WTC11 (cell line): ENCODE results near the gene GEMIN7. TPM values are rescaled to one million over a fixed set of nuclear protein-coding genes. Genes with fewer than 3 reads are reported as not detected.

ENCODE experiments used
- ATAC-seq: fragments of 200-7000 bp; cut with Tn5 transposase; 2 replicates; pipeline ENCODE4 v1.10.0; 2021; ENCODE audit warnings: mild to moderate bottlenecking, moderate library complexity
- CTCF ChIA-PET: fragments of 300-600 bp; sonication (Branson Sonifier 250); formaldehyde crosslinking; loops from one replicate; lab custom pipeline; 2021; ENCODE audit warnings: antibody characterized with exemption; lab: Charles Lee
- POLR2A ChIA-PET: fragments of 350-600 bp; sonication (Branson Sonifier 250); formaldehyde crosslinking; loops from one replicate; lab custom pipeline; 2021; ENCODE audit warnings: antibody characterized with exemption; lab: Charles Lee
- DNase-seq: peaks from one replicate; pipeline ENCODE4 v3.0.0; 2021; ENCODE audit warnings: low spot score
- H3K27ac Mint-ChIP-seq: 2 replicates; pipeline ENCODE4 v1.8.0; 2021; ENCODE audit warnings: mixed read lengths
- H3K27me3 Mint-ChIP-seq: 2 replicates; pipeline ENCODE4 v1.8.0; 2021; ENCODE audit warnings: low read depth, mild to moderate bottlenecking, moderate library complexity, mixed read lengths
- H3K36me3 Mint-ChIP-seq: 2 replicates; pipeline ENCODE4 v1.8.0; 2021; ENCODE audit warnings: mixed read lengths
- H3K4me1 Mint-ChIP-seq: 2 replicates; pipeline ENCODE4 v1.8.0; 2022; ENCODE audit warnings: mixed read lengths
- H3K4me3 Mint-ChIP-seq: 2 replicates; pipeline ENCODE4 v1.8.0; 2021; ENCODE audit warnings: mild to moderate bottlenecking, moderate library complexity, mixed read lengths
- H3K9me3 Mint-ChIP-seq: 2 replicates; pipeline ENCODE4 v1.8.0; 2021; ENCODE audit warnings: mixed read lengths
- CREM ChIP-seq: sonication (generic); formaldehyde crosslinking; IDR thresholded peaks from 2 replicates; pipeline ENCODE4 v1.8.1; 2022; ENCODE audit warnings: mild to moderate bottlenecking, missing genetic modification reagents, moderate library complexity
- ELF4 ChIP-seq: sonication (generic); formaldehyde crosslinking; IDR thresholded peaks from 2 replicates; pipeline ENCODE4 v1.8.1; 2022; ENCODE audit warnings: low read depth, mild to moderate bottlenecking, moderate library complexity, missing genetic modification reagents
- ESRRA ChIP-seq: sonication (generic); formaldehyde crosslinking; IDR thresholded peaks from 2 replicates; pipeline ENCODE4 v1.8.1; 2022; ENCODE audit warnings: mild to moderate bottlenecking, missing genetic modification reagents, borderline replicate concordance
- FOXJ3 ChIP-seq: sonication (generic); formaldehyde crosslinking; IDR thresholded peaks from 2 replicates; pipeline ENCODE4 v1.9.0; 2021; ENCODE audit warnings: missing genetic modification reagents, mild to moderate bottlenecking, borderline replicate concordance
- IRF2 ChIP-seq: sonication (generic); formaldehyde crosslinking; IDR thresholded peaks from 2 replicates; pipeline ENCODE4 v1.8.0; 2022; ENCODE audit warnings: low read depth, missing genetic modification reagents, borderline replicate concordance
- JAZF1 ChIP-seq: fragments of 250-450 bp; sonication (Bioruptor Pico); IDR thresholded peaks from 2 replicates; pipeline ENCODE4 v1.9.0; 2021; ENCODE audit warnings: moderate library complexity, mild to moderate bottlenecking, inconsistent platforms
- MYBL2 ChIP-seq: sonication (generic); formaldehyde crosslinking; IDR thresholded peaks from 2 replicates; pipeline ENCODE4 v1.8.1; 2023; ENCODE audit warnings: mild to moderate bottlenecking, moderate library complexity, missing genetic modification reagents
- NFE2L1 ChIP-seq: sonication (generic); formaldehyde crosslinking; IDR thresholded peaks from 2 replicates; pipeline ENCODE4 v1.8.1; 2023; ENCODE audit warnings: missing genetic modification reagents
- NR3C1 ChIP-seq: sonication (generic); formaldehyde crosslinking; conservative IDR thresholded peaks from 2 replicates; pipeline ENCODE4 v1.8.1; 2023; ENCODE audit warnings: low read depth, mild to moderate bottlenecking, missing genetic modification reagents
- SMAD4 ChIP-seq: sonication (generic); formaldehyde crosslinking; IDR thresholded peaks from 2 replicates; pipeline ENCODE4 v1.8.0; 2022; ENCODE audit warnings: mild to moderate bottlenecking, missing genetic modification reagents
- SOX15 ChIP-seq: fragments of 250-450 bp; sonication (Bioruptor Pico); IDR thresholded peaks from 2 replicates; pipeline ENCODE4 v1.9.0; 2021; ENCODE audit warnings: mild to moderate bottlenecking
- ZBTB21 ChIP-seq: sonication (generic); formaldehyde crosslinking; IDR thresholded peaks from 2 replicates; pipeline ENCODE4 v1.8.1; 2023; ENCODE audit warnings: mild to moderate bottlenecking, missing genetic modification reagents, borderline replicate concordance
- ZNF232 ChIP-seq: sonication (generic); formaldehyde crosslinking; IDR thresholded peaks from 2 replicates; pipeline ENCODE4 v1.8.0; 2022; ENCODE audit warnings: mild to moderate bottlenecking, missing genetic modification reagents
- ZNF317 ChIP-seq: sonication (generic); formaldehyde crosslinking; IDR thresholded peaks from 2 replicates; pipeline ENCODE4 v1.8.1; 2023; ENCODE audit warnings: low read depth, mild to moderate bottlenecking, moderate library complexity, missing genetic modification reagents, borderline replicate concordance
- ZNF416 ChIP-seq: fragments of 250-450 bp; sonication (Bioruptor Pico); IDR thresholded peaks from 2 replicates; pipeline ENCODE4 v1.9.0; 2021; ENCODE audit warnings: mild to moderate bottlenecking, inconsistent platforms
- total RNA-seq: library from RNA; stranded (reverse); gene quantifications from 3 replicates; pipeline ENCODE4 v1.2.3, GENCODE V29; 2021
- TF ChIP-seq, protein P1 (sequence below): sonication (generic); formaldehyde crosslinking; IDR thresholded peaks from 2 replicates; pipeline ENCODE4 v1.8.0; 2022; ENCODE audit warnings: mild to moderate bottlenecking, missing genetic modification reagents
- TF ChIP-seq, protein P2 (sequence below): sonication (generic); formaldehyde crosslinking; IDR thresholded peaks from 2 replicates; pipeline ENCODE4 v1.8.1; 2023; ENCODE audit warnings: mild to moderate bottlenecking, moderate library complexity, missing genetic modification reagents
- TF ChIP-seq, protein P3 (sequence below): fragments of 250-450 bp; sonication (Bioruptor Pico); IDR thresholded peaks from 2 replicates; pipeline ENCODE4 v1.8.0; 2021; ENCODE audit warnings: mild to moderate bottlenecking
- TF ChIP-seq, protein P4 (sequence below): fragments of 250-450 bp; sonication (Bioruptor Pico); IDR thresholded peaks from 2 replicates; pipeline ENCODE4 v2.1.2; 2022; ENCODE audit warnings: mild to moderate bottlenecking, moderate library complexity
- TF ChIP-seq, protein P5 (sequence below): sonication (generic); formaldehyde crosslinking; IDR thresholded peaks from 2 replicates; pipeline ENCODE4 v1.8.1; 2023; ENCODE audit warnings: mild to moderate bottlenecking, missing genetic modification reagents
- TF ChIP-seq, protein P6 (sequence below): sonication (generic); formaldehyde crosslinking; IDR thresholded peaks from 2 replicates; pipeline ENCODE4 v1.8.1; 2023; ENCODE audit warnings: mild to moderate bottlenecking, missing genetic modification reagents
- TF ChIP-seq, protein P7 (sequence below): sonication (generic); formaldehyde crosslinking; IDR thresholded peaks from 2 replicates; pipeline ENCODE4 v1.8.1; 2022; ENCODE audit warnings: low read depth, mild to moderate bottlenecking, moderate library complexity, missing genetic modification reagents, borderline replicate concordance

The GEMIN7 gene
- total RNA-seq, 1 experiment from 2014 or later: 55.0 TPM

DNA sequence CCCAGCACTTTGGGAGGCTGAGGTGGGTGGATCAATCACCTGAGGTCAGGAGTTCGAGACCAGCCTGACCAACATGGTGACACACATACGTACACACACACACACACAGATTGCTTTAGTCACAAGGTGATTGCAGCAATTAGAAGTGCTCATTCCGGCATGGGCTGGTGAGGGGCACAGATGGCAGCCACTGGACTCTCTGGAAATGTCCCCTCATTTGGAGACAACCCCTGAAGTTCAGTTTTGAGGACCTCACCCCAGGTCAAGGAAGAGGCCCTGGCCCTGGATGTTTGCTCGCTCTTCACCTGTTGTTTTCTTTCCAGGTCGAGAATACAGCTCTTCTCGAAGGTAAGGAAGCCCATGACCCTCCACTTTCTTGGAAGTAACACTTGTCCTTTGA is 8.8 kb upstream of the GEMIN7 start:
- H3K4me1 Mint-ChIP-seq: peaks cover 9% of the 10 kb centered on the region
- no peaks in the 10 kb centered on the region for H3K9me3 Mint-ChIP-seq
- peaks cover 21% of the 10 kb centered on the region; the same call in 1 of the 2 replicates for H3K36me3 Mint-ChIP-seq
- ChIA-PET POLR2A (no interaction called here), CTCF (no interaction called here)
- DNase-seq (no peak), ATAC-seq (no peak)
- H3K27ac Mint-ChIP-seq: peak overlapping the region; percentile 45; the same call in 1 of the 2 replicates
- no peaks in the 10 kb centered on the region for H3K27me3 Mint-ChIP-seq
- no peak for TF ChIP-seq JAZF1 (CRISPR knock-in tag)
- TF ChIP-seq CREM (CRISPR knock-in tag): no peak
- TF ChIP-seq ZNF232 (CRISPR knock-in tag): no peak
- TF ChIP-seq, protein P1, sequence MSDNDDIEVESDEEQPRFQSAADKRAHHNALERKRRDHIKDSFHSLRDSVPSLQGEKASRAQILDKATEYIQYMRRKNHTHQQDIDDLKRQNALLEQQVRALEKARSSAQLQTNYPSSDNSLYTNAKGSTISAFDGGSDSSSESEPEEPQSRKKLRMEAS (CRISPR knock-in tag): no peak
- TF ChIP-seq ZNF416 (CRISPR knock-in tag): no peak
- no peak for TF ChIP-seq SMAD4 (CRISPR knock-in tag)
- TF ChIP-seq, protein P2, sequence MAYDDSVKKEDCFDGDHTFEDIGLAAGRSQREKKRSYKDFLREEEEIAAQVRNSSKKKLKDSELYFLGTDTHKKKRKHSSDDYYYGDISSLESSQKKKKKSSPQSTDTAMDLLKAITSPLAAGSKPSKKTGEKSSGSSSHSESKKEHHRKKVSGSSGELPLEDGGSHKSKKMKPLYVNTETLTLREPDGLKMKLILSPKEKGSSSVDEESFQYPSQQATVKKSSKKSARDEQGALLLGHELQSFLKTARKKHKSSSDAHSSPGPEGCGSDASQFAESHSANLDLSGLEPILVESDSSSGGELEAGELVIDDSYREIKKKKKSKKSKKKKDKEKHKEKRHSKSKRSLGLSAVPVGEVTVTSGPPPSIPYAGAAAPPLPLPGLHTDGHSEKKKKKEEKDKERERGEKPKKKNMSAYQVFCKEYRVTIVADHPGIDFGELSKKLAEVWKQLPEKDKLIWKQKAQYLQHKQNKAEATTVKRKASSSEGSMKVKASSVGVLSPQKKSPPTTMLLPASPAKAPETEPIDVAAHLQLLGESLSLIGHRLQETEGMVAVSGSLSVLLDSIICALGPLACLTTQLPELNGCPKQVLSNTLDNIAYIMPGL: no peak
- TF ChIP-seq, protein P3, sequence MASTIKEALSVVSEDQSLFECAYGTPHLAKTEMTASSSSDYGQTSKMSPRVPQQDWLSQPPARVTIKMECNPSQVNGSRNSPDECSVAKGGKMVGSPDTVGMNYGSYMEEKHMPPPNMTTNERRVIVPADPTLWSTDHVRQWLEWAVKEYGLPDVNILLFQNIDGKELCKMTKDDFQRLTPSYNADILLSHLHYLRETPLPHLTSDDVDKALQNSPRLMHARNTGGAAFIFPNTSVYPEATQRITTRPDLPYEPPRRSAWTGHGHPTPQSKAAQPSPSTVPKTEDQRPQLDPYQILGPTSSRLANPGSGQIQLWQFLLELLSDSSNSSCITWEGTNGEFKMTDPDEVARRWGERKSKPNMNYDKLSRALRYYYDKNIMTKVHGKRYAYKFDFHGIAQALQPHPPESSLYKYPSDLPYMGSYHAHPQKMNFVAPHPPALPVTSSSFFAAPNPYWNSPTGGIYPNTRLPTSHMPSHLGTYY (CRISPR knock-in tag): no peak
- TF ChIP-seq ZBTB21 (CRISPR knock-in tag): no peak
- no peak for TF ChIP-seq ELF4
- TF ChIP-seq, protein P4, sequence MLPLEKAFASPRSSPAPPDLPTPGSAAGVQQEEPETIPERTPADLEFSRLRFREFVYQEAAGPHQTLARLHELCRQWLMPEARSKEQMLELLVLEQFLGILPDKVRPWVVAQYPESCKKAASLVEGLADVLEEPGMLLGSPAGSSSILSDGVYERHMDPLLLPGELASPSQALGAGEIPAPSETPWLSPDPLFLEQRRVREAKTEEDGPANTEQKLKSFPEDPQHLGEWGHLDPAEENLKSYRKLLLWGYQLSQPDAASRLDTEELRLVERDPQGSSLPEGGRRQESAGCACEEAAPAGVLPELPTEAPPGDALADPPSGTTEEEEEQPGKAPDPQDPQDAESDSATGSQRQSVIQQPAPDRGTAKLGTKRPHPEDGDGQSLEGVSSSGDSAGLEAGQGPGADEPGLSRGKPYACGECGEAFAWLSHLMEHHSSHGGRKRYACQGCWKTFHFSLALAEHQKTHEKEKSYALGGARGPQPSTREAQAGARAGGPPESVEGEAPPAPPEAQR (CRISPR knock-in tag): no peak
- TF ChIP-seq, protein P5, sequence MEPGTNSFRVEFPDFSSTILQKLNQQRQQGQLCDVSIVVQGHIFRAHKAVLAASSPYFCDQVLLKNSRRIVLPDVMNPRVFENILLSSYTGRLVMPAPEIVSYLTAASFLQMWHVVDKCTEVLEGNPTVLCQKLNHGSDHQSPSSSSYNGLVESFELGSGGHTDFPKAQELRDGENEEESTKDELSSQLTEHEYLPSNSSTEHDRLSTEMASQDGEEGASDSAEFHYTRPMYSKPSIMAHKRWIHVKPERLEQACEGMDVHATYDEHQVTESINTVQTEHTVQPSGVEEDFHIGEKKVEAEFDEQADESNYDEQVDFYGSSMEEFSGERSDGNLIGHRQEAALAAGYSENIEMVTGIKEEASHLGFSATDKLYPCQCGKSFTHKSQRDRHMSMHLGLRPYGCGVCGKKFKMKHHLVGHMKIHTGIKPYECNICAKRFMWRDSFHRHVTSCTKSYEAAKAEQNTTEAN (CRISPR knock-in tag): no peak
- no peak overlapping the region for H3K4me3 Mint-ChIP-seq

DNA sequence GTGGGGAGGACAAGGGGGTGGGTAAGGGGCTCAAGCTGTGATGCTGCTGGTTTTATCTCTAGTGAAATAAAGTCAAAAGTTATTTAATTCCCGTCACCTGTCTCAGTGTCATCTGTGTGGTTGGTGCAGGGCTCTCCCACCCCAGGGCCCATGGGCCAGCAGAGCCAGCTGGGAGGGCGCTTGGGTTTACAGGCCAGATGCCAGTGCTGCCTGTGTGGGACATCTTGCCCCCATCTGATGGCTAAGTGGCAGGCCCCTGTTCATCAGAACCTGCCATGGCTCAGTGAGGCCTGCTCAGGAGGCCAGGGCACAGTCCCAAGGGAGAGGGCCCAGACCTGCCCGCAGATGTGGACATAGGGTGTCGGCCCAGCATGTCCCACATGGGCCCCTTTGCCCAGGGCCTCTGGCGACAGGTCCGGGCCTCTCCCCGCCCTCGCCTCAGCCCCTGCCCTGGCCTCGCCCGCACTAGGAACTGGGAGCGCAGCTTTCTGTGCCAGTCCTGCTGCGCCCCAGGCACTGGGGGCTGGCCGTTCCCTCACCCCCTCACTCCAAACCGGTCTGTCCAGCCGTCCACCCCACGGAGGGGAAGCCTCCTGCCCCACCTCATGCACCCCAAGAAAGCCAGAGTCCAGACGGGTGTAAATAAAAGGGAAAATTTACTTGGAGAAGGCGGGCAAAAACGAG is 8.1 kb upstream of the GEMIN7 start:
- ATAC-seq: no peak
- POLR2A ChIA-PET: no interaction called here
- no peaks in the 10 kb centered on the region for H3K9me3 Mint-ChIP-seq
- peaks cover 18% of the 10 kb centered on the region; the same call in 1 of the 2 replicates for H3K36me3 Mint-ChIP-seq
- no peak for TF ChIP-seq NFE2L1 (CRISPR knock-in tag)
- no peak for TF ChIP-seq NR3C1 (CRISPR knock-in tag)
- no peak for TF ChIP-seq ESRRA (CRISPR knock-in tag)
- TF ChIP-seq SOX15 (CRISPR knock-in tag): no peak
- TF ChIP-seq IRF2 (CRISPR knock-in tag): no peak
- TF ChIP-seq, protein P6, sequence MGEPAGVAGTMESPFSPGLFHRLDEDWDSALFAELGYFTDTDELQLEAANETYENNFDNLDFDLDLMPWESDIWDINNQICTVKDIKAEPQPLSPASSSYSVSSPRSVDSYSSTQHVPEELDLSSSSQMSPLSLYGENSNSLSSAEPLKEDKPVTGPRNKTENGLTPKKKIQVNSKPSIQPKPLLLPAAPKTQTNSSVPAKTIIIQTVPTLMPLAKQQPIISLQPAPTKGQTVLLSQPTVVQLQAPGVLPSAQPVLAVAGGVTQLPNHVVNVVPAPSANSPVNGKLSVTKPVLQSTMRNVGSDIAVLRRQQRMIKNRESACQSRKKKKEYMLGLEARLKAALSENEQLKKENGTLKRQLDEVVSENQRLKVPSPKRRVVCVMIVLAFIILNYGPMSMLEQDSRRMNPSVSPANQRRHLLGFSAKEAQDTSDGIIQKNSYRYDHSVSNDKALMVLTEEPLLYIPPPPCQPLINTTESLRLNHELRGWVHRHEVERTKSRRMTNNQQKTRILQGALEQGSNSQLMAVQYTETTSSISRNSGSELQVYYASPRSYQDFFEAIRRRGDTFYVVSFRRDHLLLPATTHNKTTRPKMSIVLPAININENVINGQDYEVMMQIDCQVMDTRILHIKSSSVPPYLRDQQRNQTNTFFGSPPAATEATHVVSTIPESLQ (CRISPR knock-in tag): no peak
- TF ChIP-seq MYBL2 (CRISPR knock-in tag): no peak
- no peak for TF ChIP-seq ZNF317 (CRISPR knock-in tag)
- TF ChIP-seq, protein P7, sequence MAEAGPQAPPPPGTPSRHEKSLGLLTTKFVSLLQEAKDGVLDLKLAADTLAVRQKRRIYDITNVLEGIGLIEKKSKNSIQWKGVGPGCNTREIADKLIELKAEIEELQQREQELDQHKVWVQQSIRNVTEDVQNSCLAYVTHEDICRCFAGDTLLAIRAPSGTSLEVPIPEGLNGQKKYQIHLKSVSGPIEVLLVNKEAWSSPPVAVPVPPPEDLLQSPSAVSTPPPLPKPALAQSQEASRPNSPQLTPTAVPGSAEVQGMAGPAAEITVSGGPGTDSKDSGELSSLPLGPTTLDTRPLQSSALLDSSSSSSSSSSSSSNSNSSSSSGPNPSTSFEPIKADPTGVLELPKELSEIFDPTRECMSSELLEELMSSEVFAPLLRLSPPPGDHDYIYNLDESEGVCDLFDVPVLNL: no peak
- TF ChIP-seq FOXJ3 (CRISPR knock-in tag): no peak
- no peak overlapping the region for H3K27ac Mint-ChIP-seq
- H3K4me1 Mint-ChIP-seq: peaks cover 9% of the 10 kb centered on the region
- H3K4me3 Mint-ChIP-seq: no peak overlapping the region
- no peak for DNase-seq
- CTCF ChIA-PET: interaction anchor here (1.0 to 2.6 kb wide), 2 partner anchors 12 to 82 kb away, joined by 3 to 26 read pairs; no protein-coding TSS in a partner anchor
- no peaks in the 10 kb centered on the region for H3K27me3 Mint-ChIP-seq
